Cerebellar cortex (tissue), 1 donor: ENCODE results near the gene SRGAP3.

ENCODE experiments used
- DNase-seq: peaks from one replicate; pipeline ENCODE4 v3.0.0-alpha.2; 2015; ENCODE audit warnings: low spot score

SRGAP3 gene

GRCh38 chr3:8985876-8986275, 263.6 kb downstream of the SRGAP3 start:
- no peak for DNase-seq

DNA sequence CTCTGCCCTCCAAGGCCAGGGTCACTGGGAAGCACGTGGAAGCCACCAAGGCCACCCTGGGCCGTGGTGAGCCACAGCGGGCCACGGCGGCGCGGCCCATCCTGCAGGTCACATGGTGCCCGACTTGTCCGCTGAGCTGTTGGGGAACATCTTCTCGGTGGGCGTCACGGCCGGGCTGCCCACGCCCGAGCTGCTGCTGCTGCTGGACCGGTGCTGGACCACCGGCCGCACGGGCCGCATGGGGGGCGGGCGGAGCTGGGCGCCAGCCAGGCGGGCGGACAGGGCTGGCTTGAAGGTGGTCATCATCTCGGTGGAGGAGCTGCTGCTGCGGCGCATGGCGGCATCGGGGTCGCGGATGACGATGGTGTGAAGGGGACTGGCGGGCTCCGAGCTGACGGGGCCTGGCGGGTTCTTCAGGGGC, 264.0 kb downstream of the SRGAP3 start:
- DNase-seq, result no peak

GRCh38 chr3:8984526-8984925, 264.9 kb downstream of the SRGAP3 start:
- DNase-seq, result no peak

DNA sequence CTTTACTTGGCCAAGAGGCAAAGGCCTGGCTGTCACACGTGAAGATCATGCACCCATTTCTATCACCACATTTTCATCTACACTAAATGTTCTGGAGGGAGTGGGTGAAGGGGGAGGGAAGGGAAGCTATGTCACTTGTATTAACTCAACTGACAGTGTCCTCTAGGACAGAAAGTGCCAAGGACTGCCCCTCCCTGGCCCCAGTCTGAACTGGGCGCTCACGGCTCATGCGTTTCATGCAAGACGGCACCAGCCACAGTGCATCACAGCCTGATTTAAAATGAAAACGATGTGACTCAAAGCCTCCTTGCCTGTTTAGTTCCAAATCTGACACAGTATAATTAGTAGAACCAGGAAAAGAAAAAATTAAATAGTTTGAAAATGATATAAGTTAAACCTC, 265.4 kb downstream of the SRGAP3 start:
- DNase-seq, result no peak

- no peak for DNase-seq
Observed at GRCh38 chr3:8983591-8983990, 265.9 kb downstream of the SRGAP3 start.

DNA sequence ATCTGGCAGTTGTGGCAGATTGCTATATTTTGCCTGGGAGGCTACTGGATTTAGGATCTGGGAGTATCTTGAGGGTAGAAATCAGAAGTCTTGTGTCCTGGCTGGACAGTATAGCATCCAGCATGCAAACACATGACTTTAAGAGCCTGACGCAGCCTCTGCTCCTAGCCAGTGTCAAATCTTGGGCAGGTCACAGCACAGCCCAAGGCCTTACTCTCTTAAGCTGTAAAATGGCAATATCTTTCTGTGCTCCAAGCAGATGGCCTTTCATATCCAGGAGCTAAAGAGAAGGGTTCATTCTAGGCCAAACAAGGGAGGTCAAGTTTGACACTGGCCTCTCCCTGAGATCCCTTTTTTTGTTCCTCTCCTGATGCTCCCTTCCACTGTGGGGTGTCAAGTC, 266.4 kb downstream of the SRGAP3 start:
- no peak for DNase-seq

- peak; percentile 42 for DNase-seq
Observed at GRCh38 chr3:8982509-8982908, 266.9 kb downstream of the SRGAP3 start.

GRCh38 chr3:8981700-8982099, 267.7 kb downstream of the SRGAP3 start:
- no peak for DNase-seq

- no peak for DNase-seq
Observed at GRCh38 chr3:8981296-8981695, 268.1 kb downstream of the SRGAP3 start.

DNA sequence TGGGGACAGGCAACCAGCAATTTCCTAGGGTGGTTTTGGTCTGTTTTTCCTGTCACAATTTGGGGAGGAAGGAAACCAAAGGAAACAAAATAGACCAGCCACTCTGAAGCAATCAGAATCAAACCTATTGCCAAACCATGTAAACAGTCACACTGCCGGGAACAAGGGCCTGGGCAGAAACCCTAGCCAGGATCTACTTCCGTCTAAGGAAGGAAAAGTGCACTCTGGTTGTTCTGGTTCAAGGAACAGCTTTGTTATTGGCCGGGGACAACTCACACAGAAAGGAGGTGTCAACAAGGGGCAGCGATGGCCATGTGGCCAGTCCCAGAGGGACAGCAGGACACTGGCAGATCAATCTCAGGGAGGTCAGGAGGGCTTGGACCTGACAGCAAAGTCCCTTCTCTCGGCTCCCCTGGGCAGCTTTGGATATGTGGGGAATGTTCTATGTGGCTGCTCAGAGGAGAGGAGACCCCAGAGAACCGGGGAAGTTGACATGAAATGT, 268.6 kb downstream of the SRGAP3 start:
- DNase-seq, result no peak

DNA sequence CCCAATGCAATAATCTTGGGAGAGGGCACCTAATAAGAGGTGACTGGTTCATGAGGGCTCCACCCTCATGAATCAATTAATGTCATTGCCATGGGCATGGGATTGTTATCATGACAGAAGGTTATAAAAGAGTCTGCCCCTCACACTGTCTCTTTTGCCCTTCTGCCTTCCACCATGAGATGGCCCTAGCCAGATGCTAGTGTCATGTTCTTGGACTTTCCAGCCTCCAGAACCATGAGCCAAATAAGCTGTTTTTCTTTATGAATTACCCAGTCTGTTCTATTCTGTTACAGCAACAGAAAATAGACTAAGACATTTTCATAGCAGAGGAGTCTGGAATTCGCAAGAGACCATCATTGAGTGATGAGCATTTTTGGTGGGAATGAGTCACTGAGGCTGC, 270.2 kb downstream of the SRGAP3 start:
- no peak for DNase-seq

- DNase-seq, result no peak
Observed at GRCh38 chr3:8978551-8978950, 270.9 kb downstream of the SRGAP3 start.

DNA sequence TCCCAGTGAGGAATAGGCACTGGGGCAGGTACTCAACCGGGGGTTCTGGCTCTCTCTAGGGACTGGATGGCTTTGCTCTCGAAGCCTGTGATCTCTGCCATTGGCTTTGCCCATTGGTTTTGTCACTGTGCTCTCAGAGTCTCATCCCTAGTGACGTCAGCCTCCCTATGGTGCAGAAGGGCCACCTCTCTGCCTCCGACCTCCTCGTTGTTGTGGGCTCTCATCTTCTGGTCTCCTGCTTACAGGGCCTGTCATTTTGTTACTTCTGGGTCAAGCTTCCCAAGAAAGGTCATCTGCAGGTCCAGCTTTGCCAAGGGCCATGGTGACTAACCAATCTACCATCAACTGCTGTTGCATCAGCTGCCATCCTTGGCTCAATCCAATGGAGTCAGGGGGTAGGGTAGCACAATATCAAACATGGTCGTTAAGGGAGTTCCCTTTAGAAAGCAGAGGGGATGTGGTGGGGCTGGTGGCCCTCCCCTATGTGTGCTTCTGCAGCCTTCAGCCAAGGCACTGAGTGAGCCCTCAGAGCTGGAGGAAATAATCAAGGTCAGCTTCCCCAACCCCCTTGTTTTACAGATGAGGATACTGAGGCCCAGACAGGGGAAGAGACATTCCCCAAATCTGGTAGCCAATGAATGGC, 272.8 kb downstream of the SRGAP3 start:
- DNase-seq, result no peak

- DNase-seq, result no peak
Observed at GRCh38 chr3:8975081-8976020, 274.1 kb downstream of the SRGAP3 start.

GRCh38 chr3:8974458-8974857, 275.0 kb downstream of the SRGAP3 start:
- no peak for DNase-seq

DNA sequence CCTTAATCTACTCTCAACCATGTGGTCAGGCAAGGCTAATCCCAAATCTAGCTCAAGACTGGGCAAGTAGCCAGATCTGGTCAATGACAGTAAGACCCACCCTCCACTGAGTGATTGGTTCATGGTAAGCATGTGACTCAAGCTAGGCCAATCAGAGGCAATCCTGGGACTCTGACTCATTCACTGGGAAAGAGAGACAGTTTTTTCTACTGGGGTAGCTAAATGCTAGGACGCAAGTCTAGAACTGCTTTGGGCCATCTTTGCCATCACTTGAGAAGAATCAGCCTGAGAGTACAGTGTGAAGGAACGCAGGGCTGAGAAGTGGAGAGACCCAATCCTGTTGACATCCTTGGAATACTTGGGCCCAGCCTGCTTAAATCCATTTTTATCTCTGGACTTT, 276.8 kb downstream of the SRGAP3 start:
- no peak for DNase-seq

- DNase-seq, result peak; percentile 86
Observed at GRCh38 chr3:8970971-8971589, 278.4 kb downstream of the SRGAP3 start.

DNA sequence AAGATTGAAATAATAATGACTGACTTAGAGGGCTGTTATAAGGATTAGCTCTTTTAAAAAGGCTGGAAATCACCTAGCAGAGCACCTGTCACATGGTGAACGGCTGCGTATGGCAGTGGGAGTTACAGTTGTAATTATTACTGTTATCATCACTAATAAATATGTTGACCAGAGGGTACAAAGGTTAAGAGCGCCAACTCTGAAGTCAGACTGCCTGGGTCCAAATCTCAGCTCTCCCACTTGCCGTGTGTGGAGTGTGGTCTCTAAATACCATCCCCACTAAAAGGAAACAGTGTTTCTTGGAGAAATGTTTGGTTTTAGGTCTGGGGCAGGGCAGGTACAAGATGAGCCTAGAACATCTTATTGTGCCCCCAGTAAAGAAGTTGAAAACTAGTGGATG, 280.2 kb downstream of the SRGAP3 start:
- DNase-seq, result no peak

- peak; percentile 52 for DNase-seq
Observed at GRCh38 chr3:8968375-8968882, 281.0 kb downstream of the SRGAP3 start.

- DNase-seq, result no peak
Observed at GRCh38 chr3:8967553-8967952, 281.9 kb downstream of the SRGAP3 start.

DNA sequence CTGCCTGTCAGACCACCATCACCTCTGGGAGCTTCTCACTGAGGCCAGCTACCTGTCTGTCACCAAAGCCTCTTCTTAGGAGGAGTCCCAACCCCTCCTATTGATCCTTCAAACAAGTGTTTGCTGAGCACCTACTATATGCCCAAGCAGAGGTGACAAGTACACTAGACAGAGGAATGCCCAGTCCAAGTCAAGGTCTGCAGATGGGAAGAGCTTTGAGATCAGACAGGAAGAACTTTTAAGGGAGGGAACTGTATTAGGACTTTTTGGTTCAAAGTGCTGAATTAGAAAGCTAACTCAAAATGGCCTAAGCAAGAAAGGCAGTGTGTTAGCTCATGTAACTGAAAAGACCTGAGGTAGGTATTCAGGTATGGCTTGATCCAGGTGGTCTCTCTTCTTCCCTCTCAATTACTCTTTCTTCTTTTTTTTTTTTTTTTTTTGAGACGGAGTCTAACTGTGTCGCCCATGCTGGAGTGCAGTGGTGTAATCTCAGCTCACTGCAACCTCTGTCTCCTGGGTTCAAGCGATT, 282.6 kb downstream of the SRGAP3 start:
- no peak for DNase-seq

DNA sequence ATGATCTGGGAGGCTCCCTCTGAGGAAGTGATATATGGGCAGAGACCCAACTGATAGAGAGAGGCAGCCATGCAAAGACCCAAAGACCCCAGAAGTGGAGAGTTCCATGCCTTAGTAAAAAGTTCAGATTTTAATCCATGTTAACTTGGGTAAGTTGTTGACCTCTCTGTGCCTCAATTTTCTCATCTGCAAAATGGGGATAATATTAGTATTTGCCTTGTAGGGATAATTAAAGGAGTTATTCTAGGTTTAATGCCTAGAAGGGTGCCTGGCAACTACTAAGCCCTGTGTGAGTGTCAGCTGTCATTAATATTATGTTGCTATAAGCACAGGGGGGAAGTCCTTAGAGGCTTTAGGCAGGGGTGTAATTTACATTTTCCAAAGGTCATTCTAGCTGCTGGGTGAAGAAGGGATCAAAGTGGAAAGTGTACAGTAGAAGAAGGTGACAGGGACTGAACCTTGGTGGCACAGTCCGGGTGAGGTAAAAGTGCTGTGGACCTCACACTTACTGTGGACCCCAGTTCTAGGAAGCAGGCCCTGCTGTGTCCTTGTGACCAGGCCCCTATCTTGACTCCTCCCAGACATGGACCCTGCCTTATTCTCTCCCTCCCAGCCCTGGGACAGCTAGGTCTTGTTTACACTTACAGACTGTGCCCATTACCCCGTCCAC, 283.2 kb downstream of the SRGAP3 start:
- DNase-seq, result no peak
